ENCODE measurements around the gene RAD51B. TPM values are rescaled to one million over a fixed set of nuclear protein-coding genes. Genes with fewer than 3 reads are reported as not detected.

RAD51B gene
- total RNA-seq, 1 experiment from 2014 or later = 16.7 TPM

GRCh38 chr14:68473794-68474193 is 654.2 kb downstream of the RAD51B start:
- no peak for DNase-seq
- H3K27me3 Mint-ChIP-seq (ENCODE audit: low read depth) = peaks cover 1% of the 10 kb centered on the region
- Histone ChIP-seq H3T11ph (ENCODE audit: low read length) (no peak overlapping the region), H3K27ac (ENCODE audit: insufficient read length, low read depth, low read length) (no peak overlapping the region), H2BK20ac (ENCODE audit: low read depth, low read length, poor library complexity, severe bottlenecking) (no peak overlapping the region), H2BK120ac (ENCODE audit: low read depth, low read length, poor library complexity, severe bottlenecking) (no peak overlapping the region), H3K27me3 (ENCODE audit: insufficient read depth, low read length) (no peaks in the 10 kb centered on the region), H3K4me1 (ENCODE audit: insufficient read depth, low read length) (peaks cover 27% of the 10 kb centered on the region), H2AK5ac (ENCODE audit: insufficient read length, low read length) (no peak overlapping the region), H3K4ac (ENCODE audit: low read depth, low read length) (no peak overlapping the region), H3K18ac (ENCODE audit: insufficient read length, low read depth, low read length) (no peak overlapping the region), H2BK15ac (ENCODE audit: low read depth, low read length) (no peak overlapping the region), H3K9ac (ENCODE audit: extremely low read depth, insufficient read length, low read length) (no peak overlapping the region), H4K8ac (replicated peaks; ENCODE audit: insufficient read length, low read depth, low read length) (no peak overlapping the region), H3K23me2 (ENCODE audit: insufficient read length, low read depth, low read length, poor library complexity, severe bottlenecking) (no peaks in the 10 kb centered on the region), H2BK12ac (ENCODE audit: insufficient read length, low read depth, low read length) (no peak overlapping the region), H3K4me2 (ENCODE audit: insufficient read depth, insufficient read length, low read length) (no peak overlapping the region), H4K5ac (ENCODE audit: insufficient read length, low read depth, low read length) (no peak overlapping the region), H4K20me1 (ENCODE audit: control insufficient read depth, insufficient read depth, insufficient read length) (no peaks in the 10 kb centered on the region), H3K79me1 (ENCODE audit: insufficient read depth, low read depth, low read length, poor library complexity, severe bottlenecking) (no peaks in the 10 kb centered on the region), H2AFZ (ENCODE audit: low read length) (no peak overlapping the region), H2BK5ac (ENCODE audit: insufficient read length, low read length) (no peak overlapping the region), H3K9me3 (ENCODE audit: control insufficient read depth, low read depth, low read length) (no peaks in the 10 kb centered on the region), H3K79me2 (ENCODE audit: insufficient read depth, low read length) (no peaks in the 10 kb centered on the region), H3K23ac (ENCODE audit: insufficient read length, low read depth, low read length) (no peak overlapping the region), H3K14ac (ENCODE audit: insufficient read depth, low read length) (no peak overlapping the region), H3K56ac (ENCODE audit: insufficient read length, low read depth, low read length) (no peak overlapping the region), H4K91ac (ENCODE audit: insufficient read length, low read depth, low read length) (no peak overlapping the region)
- no peak for TF ChIP-seq CTCF (conservative IDR thresholded peaks at IDR 0.05)
- H3K4me3 Mint-ChIP-seq = no peak overlapping the region
- peaks cover 84 to 91% of the 10 kb centered on the region in 2 experiments for H3K4me1 Mint-ChIP-seq
- no CpG with 5 or more reads among the region's 2 CpGs for WGBS (ENCODE audit: extremely low coverage, insufficient read length, low lambda C conversion rate)
- peaks cover 0 to 3% (median 0%) of the 10 kb centered on the region in 3 experiments; a peak in 1 of 7 replicates for H3K36me3 Mint-ChIP-seq (ENCODE audit: insufficient read depth in 1 of 3, low read depth in 3 of 3)
- peak overlapping the region in 1 of 3 experiments; percentile 4; a peak in 2 of 7 replicates for H3K27ac Mint-ChIP-seq
- H3K9me3 Mint-ChIP-seq = no peaks in the 10 kb centered on the region; a peak in 1 of 5 replicates
